PFSK-1 (cell line): ENCODE measurements around the gene MIAT.

Experiments used
- FOXP2 ChIP-seq: optimal IDR thresholded peaks from 2 replicates; pipeline ENCODE3; 2011; ENCODE audit warnings: borderline replicate concordance, control low read depth, inconsistent platforms; ENCODE audit not compliant: insufficient read depth; ENCODE audit errors: extremely low read length, extremely low read depth
- POLR2AphosphoS5 ChIP-seq: IDR thresholded peaks from 2 replicates; pipeline ENCODE4 v1.6.1; 2012; ENCODE audit warnings: low read depth, mild to moderate bottlenecking, control low read depth, low read length, moderate library complexity
- REST ChIP-seq, 2 experiments: IDR thresholded peaks; 2 replicates each; pipeline versions ENCODE4 v1.6.1 to v1.8.0; 2011 to 2012; ENCODE audit warnings: low read depth in 2 of 2, low read length in 2 of 2, control low read depth in 1 of 2, inconsistent platforms in 1 of 2, mild to moderate bottlenecking in 1 of 2, moderate library complexity in 1 of 2; ENCODE audit not compliant: insufficient read depth in 1 of 2
- SIN3A ChIP-seq: IDR thresholded peaks from 2 replicates; pipeline ENCODE4 v1.6.1; 2012; ENCODE audit warnings: mild to moderate bottlenecking, low read length, moderate library complexity, borderline replicate concordance; ENCODE audit not compliant: insufficient read depth
- TAF1 ChIP-seq: IDR thresholded peaks from 2 replicates; pipeline ENCODE4 v1.6.1; 2012; ENCODE audit warnings: low read length, control low read depth, borderline replicate concordance; ENCODE audit not compliant: insufficient read depth

Gene MIAT

GRCh38 chr22:26669060-26669481 lies 11.7 kb downstream of the MIAT start:
- no peak for TF ChIP-seq POLR2AphosphoS5
- TF ChIP-seq REST (IDR thresholded peaks at IDR 0.05; ENCODE audit: insufficient read depth in 1 of 2, low read depth in 2 of 2, low read length in 2 of 2), result no peak
- TF ChIP-seq TAF1, result no peak
- no peak for TF ChIP-seq SIN3A
- TF ChIP-seq FOXP2, result no peak

GRCh38 chr22:26670459-26670858 lies 13.1 kb downstream of the MIAT start:
- TF ChIP-seq TAF1 (no peak), SIN3A (no peak), REST (IDR thresholded peaks at IDR 0.05; ENCODE audit: insufficient read depth in 1 of 2, low read depth in 2 of 2, low read length in 2 of 2) (no peak), FOXP2 (no peak), POLR2AphosphoS5 (no peak)

- TF ChIP-seq TAF1, result no peak
- TF ChIP-seq FOXP2, result no peak
- TF ChIP-seq POLR2AphosphoS5, result no peak
- no peak for TF ChIP-seq SIN3A
- TF ChIP-seq REST (IDR thresholded peaks at IDR 0.05; ENCODE audit: insufficient read depth in 1 of 2, low read depth in 2 of 2, low read length in 2 of 2), result no peak
Observed at GRCh38 chr22:26671317-26672059, 14.1 kb downstream of the MIAT start.

GRCh38 chr22:26672060-26672471 lies 14.7 kb downstream of the MIAT start:
- TF ChIP-seq TAF1, result no peak
- no peak for TF ChIP-seq REST (IDR thresholded peaks at IDR 0.05; ENCODE audit: insufficient read depth in 1 of 2, low read depth in 2 of 2, low read length in 2 of 2)
- no peak for TF ChIP-seq FOXP2
- TF ChIP-seq POLR2AphosphoS5, result no peak
- TF ChIP-seq SIN3A, result no peak
